Measurements from ENCODE around the gene ANKRD11.
"Not testable (repeated sequence)": the region's sequence is repeated elsewhere in the genome, so short reads cannot be mapped to it uniquely, and the experiment has no call there.

ANKRD11 gene

GRCh38 chr16:89425523-89425922 lies 64.8 kb downstream of the ANKRD11 start:
- DNase-seq: no peak

GRCh38 chr16:89423681-89424260 lies 66.6 kb downstream of the ANKRD11 start:
- DNase-seq: no peak

GRCh38 chr16:89422905-89423630 lies 67.3 kb downstream of the ANKRD11 start:
- no peak for DNase-seq

GRCh38 chr16:89422527-89422904 lies 67.8 kb downstream of the ANKRD11 start:
- no peak for DNase-seq

GRCh38 chr16:89421300-89421699 lies 69.1 kb downstream of the ANKRD11 start:
- DNase-seq: not testable (repeated sequence)

- no peak for DNase-seq
Observed at GRCh38 chr16:89420204-89420603, 70.2 kb downstream of the ANKRD11 start.

- DNase-seq: no peak
Observed at GRCh38 chr16:89418352-89418751, 72.0 kb downstream of the ANKRD11 start.

- no peak for DNase-seq
Observed at GRCh38 chr16:89417352-89417751, 73.0 kb downstream of the ANKRD11 start.

- DNase-seq: no peak
Observed at GRCh38 chr16:89413811-89414585, 76.4 kb downstream of the ANKRD11 start.

- no peak for DNase-seq
Observed at GRCh38 chr16:89412811-89413210, 77.5 kb downstream of the ANKRD11 start.

GRCh38 chr16:89411335-89411850 lies 79.0 kb downstream of the ANKRD11 start:
- DNase-seq: no peak

GRCh38 chr16:89410794-89411309 lies 79.5 kb downstream of the ANKRD11 start:
- no peak for DNase-seq

GRCh38 chr16:89410322-89410721 lies 80.0 kb downstream of the ANKRD11 start:
- no peak for DNase-seq

GRCh38 chr16:89409161-89409711 lies 81.1 kb downstream of the ANKRD11 start:
- DNase-seq: no peak

- no peak for DNase-seq
Observed at GRCh38 chr16:89408315-89408714, 82.0 kb downstream of the ANKRD11 start.

GRCh38 chr16:89407925-89408300 lies 82.4 kb downstream of the ANKRD11 start:
- no peak for DNase-seq

GRCh38 chr16:89407282-89407924 lies 83.0 kb downstream of the ANKRD11 start:
- no peak for DNase-seq

GRCh38 chr16:89406277-89406888 lies 84.0 kb downstream of the ANKRD11 start:
- no peak for DNase-seq

GRCh38 chr16:89404561-89404960 lies 85.8 kb downstream of the ANKRD11 start:
- no peak for DNase-seq

GRCh38 chr16:89402962-89403361 lies 87.4 kb downstream of the ANKRD11 start:
- DNase-seq: no peak

- DNase-seq: no peak
Observed at GRCh38 chr16:89401641-89402445, 88.5 kb downstream of the ANKRD11 start.

Measured in NCI-H187 (cell line).